Measurements from ENCODE around the gene HBZ.
"Not testable (repeated sequence)": the region's sequence is repeated elsewhere in the genome, so short reads cannot be mapped to it uniquely, and the experiment has no call there.

HBZ gene

DNA sequence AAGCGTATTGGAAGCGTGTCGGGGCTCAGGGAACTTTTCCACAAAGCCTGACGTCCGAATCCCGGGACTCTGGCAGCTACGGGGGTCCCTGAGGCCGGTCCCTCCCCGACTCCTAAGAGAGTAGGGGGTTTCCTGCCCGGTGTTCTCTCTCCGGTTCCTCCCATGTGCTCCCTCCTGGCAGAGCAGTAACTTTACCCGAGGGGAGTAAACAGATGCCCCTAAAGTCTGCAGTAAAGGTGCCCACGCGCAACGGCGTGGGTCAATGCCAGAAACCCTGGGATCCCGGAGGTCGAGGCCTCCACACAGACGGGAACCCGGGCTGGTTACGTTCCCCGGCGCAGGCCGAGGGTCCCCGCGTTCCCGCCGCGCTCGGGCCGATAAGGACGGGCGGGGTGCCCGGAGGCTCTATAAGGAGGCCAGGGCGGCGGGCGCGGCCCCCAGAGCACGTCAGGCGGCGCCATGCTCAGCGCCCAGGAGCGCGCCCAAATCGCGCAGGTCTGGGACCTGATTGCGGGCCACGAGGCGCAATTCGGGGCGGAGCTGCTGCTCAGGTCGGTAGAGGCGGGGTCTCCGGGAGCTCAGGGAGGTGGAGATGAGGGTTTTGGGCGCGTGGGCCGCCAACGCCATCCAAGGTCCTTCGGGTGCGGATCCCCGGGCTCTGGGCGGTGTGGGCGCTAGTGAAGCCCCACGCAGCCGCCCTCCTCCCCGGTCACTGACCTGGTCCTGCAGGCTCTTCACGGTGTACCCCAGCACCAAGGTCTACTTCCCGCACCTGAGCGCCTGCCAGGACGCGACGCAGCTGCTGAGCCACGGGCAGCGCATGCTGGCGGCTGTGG lies 13.3 kb downstream of the HBZ start, which contains the start of gene HBM:
TSS of gene HBM (plus strand) at position 440 of the 836 bp plus-strand sequence. CDS start at position 460, 20 bp downstream.
- DNase-seq, result peak in 1 of 5 experiments; percentile 33

GRCh38 chr16:166375-167121 lies 14.1 kb downstream of the HBZ start:
- no peak for DNase-seq

GRCh38 chr16:167122-167690 lies 14.8 kb downstream of the HBZ start:
- no peak for DNase-seq

- no peak for DNase-seq
These were observed 16.0 kb downstream of the HBZ start for GRCh38 chr16:168424-168823.

DNA sequence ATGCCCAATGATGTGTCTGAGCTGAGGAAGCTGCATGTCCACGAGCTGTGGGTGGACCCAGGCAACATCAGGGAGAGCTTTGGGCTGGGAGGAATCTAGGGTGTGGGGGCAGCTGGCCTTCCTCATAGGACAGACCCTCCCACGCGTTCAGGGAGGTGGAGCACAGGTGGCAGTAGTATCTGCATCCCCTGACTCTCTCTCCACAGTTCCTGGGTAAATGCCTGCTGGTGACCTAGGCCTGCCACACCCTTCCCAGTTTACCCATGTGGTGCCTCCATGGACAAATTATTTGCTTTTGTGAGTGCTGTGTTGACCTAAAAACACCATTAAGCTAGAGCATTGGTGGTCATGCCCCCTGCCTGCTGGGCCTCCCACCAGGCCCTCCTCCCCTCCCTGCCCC lies 16.6 kb downstream of the HBZ start:
- no peak for DNase-seq

DNA sequence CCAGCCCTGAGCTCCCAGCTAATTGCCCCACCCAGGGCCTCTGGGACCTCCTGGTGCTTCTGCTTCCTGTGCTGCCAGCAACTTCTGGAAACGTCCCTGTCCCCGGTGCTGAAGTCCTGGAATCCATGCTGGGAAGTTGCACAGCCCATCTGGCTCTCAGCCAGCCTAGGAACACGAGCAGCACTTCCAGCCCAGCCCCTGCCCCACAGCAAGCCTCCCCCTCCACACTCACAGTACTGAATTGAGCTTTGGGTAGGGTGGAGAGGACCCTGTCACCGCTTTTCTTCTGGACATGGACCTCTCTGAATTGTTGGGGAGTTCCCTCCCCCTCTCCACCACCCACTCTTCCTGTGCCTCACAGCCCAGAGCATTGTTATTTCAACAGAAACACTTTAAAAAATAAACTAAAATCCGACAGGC lies 17.7 kb downstream of the HBZ start:
- DNase-seq, result not testable (repeated sequence)

DNA sequence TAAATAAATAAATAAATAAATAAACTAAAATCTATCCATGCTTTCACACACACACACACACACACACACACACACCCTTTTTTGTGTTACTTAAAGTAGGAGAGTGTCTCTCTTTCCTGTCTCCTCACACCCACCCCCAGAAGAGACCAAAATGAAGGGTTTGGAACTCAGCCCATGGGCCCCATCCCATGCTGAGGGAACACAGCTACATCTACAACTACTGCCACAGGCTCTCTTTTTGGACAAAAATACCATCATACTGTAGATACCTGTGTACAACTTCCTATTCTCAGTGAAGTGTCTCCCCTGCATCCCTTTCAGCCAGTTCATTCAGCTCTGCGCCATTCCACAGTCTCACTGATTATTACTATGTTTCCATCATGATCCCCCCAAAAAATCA lies 18.3 kb downstream of the HBZ start:
- DNase-seq, result no peak

GRCh38 chr16:172374-172941 lies 20.0 kb downstream of the HBZ start, which contains the start of gene HBA2:
TSS of gene HBA2 (plus strand) at chr16:172876. CDS start at chr16:172913, 37 bp downstream.
- DNase-seq, result not testable (repeated sequence)

- not testable (repeated sequence) for DNase-seq
These were observed 20.9 kb downstream of the HBZ start for GRCh38 chr16:173211-173854.

- DNase-seq, result not testable (repeated sequence)
These were observed 21.7 kb downstream of the HBZ start for GRCh38 chr16:173928-174769.

DNA sequence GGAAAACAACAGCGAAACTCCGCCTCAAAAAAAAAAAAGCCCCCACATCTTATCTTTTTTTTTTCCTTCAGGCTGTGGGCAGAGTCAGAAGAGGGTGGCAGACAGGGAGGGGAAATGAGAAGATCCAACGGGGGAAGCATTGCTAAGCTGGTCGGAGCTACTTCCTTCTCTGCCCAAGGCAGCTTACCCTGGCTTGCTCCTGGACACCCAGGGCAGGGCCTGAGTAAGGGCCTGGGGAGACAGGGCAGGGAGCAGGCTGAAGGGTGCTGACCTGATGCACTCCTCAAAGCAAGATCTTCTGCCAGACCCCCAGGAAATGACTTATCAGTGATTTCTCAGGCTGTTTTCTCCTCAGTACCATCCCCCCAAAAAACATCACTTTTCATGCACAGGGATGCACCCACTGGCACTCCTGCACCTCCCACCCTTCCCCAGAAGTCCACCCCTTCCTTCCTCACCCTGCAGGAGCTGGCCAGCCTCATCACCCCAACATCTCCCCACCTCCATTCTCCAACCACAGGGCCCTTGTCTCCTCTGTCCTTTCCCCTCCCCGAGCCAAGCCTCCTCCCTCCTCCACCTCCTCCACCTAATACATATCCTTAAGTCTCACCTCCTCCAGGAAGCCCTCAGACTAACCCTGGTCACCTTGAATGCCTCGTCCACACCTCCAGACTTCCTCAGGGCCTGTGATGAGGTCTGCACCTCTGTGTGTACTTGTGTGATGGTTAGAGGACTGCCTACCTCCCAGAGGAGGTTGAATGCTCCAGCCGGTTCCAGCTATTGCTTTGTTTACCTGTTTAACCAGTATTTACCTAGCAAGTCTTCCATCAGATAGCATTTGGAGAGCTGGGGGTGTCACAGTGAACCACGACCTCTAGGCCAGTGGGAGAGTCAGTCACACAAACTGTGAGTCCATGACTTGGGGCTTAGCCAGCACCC lies 22.8 kb downstream of the HBZ start:
- no peak for DNase-seq

- DNase-seq, result not testable (repeated sequence)
These were observed 23.6 kb downstream of the HBZ start for GRCh38 chr16:176006-176405.

DNA sequence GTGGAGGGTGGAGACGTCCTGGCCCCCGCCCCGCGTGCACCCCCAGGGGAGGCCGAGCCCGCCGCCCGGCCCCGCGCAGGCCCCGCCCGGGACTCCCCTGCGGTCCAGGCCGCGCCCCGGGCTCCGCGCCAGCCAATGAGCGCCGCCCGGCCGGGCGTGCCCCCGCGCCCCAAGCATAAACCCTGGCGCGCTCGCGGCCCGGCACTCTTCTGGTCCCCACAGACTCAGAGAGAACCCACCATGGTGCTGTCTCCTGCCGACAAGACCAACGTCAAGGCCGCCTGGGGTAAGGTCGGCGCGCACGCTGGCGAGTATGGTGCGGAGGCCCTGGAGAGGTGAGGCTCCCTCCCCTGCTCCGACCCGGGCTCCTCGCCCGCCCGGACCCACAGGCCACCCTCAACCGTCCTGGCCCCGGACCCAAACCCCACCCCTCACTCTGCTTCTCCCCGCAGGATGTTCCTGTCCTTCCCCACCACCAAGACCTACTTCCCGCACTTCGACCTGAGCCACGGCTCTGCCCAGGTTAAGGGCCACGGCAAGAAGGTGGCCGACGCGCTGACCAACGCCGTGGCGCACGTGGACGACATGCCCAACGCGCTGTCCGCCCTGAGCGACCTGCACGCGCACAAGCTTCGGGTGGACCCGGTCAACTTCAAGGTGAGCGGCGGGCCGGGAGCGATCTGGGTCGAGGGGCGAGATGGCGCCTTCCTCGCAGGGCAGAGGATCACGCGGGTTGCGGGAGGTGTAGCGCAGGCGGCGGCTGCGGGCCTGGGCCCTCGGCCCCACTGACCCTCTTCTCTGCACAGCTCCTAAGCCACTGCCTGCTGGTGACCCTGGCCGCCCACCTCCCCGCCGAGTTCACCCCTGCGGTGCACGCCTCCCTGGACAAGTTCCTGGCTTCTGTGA lies 24.3 kb downstream of the HBZ start, which contains the start of gene HBA1:
TSS of gene HBA1 (plus strand) at position 204 of the 906 bp plus-strand sequence. CDS start at position 241, 37 bp downstream.
- DNase-seq, result not testable (repeated sequence)

DNA sequence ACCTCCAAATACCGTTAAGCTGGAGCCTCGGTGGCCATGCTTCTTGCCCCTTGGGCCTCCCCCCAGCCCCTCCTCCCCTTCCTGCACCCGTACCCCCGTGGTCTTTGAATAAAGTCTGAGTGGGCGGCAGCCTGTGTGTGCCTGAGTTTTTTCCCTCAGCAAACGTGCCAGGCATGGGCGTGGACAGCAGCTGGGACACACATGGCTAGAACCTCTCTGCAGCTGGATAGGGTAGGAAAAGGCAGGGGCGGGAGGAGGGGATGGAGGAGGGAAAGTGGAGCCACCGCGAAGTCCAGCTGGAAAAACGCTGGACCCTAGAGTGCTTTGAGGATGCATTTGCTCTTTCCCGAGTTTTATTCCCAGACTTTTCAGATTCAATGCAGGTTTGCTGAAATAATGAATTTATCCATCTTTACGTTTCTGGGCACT lies 25.0 kb downstream of the HBZ start:
- no peak for DNase-seq

DNA sequence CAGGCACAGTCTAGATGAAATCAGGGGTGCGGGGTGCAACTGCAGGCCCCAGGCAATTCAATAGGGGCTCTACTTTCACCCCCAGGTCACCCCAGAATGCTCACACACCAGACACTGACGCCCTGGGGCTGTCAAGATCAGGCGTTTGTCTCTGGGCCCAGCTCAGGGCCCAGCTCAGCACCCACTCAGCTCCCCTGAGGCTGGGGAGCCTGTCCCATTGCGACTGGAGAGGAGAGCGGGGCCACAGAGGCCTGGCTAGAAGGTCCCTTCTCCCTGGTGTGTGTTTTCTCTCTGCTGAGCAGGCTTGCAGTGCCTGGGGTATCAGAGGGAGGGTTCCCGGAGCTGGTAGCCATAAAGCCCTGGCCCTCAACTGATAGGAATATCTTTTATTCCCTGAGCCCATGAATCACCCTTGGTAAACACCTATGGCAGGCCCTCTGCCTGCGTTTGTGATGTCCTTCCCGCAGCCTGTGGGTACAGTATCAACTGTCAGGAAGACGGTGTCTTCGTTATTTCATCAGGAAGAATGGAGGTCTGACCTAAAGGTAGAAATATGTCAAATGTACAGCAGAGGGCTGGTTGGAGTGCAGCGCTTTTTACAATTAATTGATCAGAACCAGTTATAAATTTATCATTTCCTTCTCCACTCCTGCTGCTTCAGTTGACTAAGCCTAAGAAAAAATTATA lies 25.7 kb downstream of the HBZ start:
- DNase-seq, result no peak

GRCh38 chr16:178668-179015 lies 26.2 kb downstream of the HBZ start:
- DNase-seq, result no peak

- DNase-seq, result no peak
These were observed 27.0 kb downstream of the HBZ start for GRCh38 chr16:179211-180092.
